GM18517 (cell line): ENCODE data around the gene LBHD2.
"Not testable (repeated sequence)": the region's sequence is repeated elsewhere in the genome, so short reads cannot be mapped to it uniquely, and the experiment has no call there.

ENCODE experiments used
- ATAC-seq: cut with Tn5 transposase; IDR thresholded peaks from one replicate; pipeline ENCODE4 v1.9.1; 2021; ENCODE audit warnings: mild to moderate bottlenecking, moderate library complexity; ENCODE audit not compliant: unreplicated experiment

The LBHD2 gene

DNA sequence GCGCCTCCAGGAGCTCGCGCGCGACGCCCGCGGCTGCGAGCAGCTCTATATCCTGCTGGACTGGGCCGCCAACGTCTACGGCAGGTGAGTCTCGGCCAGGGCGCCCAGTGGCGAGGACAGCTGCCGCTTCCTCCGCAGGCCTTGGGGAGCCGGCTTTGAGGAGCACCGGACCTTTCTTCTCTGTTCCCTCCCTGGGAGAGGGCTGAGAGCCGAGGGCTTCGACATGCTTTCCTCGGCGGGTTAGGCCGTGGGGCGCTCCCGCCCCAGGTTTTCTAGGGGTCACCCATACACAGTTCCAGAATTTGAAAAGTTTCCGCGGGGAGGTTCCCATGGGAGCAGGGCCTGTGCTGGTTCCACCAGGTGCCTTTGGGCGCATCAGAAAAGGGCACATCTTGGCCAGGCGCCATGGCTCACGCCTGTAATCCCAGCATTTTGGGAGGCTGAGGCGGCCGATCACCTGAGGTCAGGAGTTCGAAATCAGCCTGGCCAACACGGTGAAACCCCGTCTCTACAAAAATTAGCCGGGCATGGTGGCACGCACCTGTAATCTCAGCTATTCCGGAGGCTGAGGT, 18.8 kb downstream of the LBHD2 start:
- ATAC-seq, result no peak

DNA sequence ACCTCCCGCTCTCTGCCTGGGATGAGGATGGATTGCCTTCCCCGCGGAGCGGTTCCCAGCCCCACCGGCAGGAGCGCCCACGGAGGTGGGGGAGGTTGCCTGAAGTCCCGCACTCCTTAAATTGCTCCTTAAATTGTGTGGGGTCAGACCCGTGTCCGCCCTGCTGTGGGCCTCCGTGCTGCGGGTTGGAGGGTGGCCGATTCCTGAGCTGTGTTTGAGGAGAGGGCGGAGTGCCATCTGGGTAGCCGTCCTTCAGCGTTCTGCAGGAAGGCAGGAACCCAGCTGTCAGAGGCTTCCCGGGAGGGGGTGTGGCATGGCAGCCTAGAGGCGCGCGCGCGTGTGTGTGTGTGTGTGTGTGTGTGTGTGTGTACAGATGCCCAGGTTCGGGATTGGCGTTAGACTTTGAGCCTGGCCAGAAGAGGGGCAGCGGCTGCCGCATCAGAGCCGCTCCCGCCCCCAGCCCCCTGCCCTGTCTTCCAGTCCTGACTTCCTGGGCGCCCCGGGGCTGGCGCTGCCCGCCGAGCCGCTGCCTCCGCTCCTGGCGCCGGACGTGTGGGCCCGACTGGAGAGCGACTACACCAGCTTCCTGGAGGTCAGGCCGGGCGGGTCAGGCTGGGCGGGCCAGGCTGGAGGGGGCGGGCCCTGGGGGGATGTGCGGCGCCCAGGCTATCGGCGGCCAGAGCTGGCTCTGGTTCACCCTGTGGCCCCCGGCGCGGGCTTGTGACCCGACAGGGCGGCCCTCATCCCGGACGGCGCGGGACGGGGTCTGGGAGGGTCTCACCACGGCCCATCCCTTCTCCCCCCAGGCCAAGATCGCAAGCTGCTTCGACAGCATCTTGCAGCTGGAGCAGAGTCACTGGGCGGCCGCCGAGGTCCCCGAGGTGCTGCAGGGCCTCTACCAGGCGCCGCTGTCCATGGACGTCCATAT, 19.7 kb downstream of the LBHD2 start:
- no peak for ATAC-seq

DNA sequence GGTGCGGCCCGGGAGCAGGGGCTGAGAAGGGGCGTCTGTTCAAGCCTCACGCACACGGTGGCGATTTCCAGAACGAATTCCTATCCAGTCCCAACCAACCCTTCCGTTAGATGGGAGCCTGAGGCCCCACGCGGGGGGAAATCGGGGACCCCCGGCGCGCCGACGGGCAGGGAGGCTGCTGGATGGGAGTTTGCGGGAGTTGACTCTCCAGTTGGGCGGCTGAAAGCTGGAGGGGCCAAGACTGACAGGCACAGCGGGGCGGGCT, 20.3 kb downstream of the LBHD2 start:
- no peak for ATAC-seq

DNA sequence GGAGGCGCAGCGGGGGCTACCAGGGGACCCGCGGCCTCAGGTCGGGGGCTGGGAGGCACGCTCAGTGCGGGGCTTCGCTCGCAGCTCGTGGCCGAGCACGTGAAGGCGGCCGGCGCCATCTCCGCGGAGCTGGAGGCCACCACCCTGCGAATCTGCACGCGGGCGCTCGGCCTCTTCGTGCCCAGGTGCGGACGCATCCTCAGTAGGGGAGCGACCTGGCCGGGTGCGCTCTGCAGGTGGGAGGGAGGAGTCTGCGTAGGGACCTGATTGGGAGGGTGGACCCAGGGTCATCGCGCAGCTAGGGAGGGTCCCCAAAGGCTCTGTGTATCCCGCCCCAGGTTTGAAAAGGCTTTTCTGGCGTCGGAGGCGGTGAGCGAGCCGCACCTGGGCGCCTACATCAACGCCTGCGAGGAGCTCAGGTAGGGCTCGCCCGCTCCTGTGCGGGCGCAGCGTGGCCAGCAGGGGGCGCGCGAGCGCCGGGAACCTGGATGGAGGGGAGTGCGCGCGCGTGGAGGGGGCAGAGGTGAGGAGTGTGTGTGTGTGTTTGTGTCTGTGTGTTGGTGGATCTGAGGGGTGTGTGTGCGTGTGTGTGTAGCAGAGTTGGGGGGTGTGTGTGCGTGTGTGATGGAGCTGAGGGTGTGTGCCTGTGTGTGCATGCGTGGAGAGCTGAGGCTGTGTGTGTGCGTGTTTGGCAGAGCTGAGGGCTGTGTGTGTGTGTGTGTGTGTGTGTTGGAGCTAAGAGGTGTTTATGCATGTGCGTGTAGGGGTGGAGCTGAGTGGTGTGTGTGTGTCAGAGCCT, 20.8 kb downstream of the LBHD2 start:
- no peak for ATAC-seq

DNA sequence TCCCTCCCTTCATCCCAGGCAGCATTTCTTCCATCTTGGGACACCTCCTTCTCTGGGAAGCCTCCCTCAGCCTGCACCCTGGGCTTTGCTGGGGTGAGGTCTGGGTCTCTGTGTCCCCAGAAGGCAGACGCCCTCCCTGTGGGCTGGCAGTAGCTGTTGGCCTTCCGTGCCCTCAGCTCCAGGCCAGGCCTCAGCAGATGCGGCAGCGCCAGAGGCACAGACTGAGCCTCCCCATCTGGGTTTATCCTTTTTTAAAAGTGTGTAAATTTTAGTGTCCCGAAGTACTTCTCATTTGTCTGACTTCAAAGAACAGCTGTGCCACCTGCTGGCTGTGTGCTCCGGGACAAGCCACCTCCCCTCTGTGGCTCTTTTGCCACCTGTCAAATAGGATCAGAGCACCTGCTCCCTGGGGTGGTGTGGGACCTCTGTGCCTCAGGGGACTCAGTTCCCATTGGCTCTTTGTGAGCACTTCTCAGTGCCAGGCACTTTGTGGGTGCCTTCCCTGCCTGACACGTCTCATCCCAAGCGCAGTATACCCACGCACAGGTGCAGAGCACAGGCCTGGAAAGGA, 21.7 kb downstream of the LBHD2 start:
- ATAC-seq, result no peak

DNA sequence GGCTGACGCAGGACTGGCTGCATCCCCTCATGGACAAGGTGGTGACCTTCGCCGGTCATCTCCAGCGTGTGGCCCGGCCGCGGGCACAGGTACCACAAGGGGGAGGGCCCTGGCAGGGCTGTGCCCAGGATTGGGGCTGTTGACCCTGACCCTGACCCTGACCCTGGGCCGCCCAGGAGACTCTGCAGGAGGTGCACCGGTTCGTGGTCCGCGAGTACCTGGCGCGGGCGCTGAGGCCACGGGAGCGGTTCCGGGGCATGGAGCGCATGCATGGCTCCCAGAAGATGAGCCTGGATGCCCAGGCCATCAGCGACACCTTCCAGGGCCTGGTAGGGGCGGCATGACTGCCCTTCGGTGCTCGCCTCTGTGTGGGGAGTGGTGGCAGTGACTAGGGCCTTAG, 23.4 kb downstream of the LBHD2 start:
- no peak for ATAC-seq

DNA sequence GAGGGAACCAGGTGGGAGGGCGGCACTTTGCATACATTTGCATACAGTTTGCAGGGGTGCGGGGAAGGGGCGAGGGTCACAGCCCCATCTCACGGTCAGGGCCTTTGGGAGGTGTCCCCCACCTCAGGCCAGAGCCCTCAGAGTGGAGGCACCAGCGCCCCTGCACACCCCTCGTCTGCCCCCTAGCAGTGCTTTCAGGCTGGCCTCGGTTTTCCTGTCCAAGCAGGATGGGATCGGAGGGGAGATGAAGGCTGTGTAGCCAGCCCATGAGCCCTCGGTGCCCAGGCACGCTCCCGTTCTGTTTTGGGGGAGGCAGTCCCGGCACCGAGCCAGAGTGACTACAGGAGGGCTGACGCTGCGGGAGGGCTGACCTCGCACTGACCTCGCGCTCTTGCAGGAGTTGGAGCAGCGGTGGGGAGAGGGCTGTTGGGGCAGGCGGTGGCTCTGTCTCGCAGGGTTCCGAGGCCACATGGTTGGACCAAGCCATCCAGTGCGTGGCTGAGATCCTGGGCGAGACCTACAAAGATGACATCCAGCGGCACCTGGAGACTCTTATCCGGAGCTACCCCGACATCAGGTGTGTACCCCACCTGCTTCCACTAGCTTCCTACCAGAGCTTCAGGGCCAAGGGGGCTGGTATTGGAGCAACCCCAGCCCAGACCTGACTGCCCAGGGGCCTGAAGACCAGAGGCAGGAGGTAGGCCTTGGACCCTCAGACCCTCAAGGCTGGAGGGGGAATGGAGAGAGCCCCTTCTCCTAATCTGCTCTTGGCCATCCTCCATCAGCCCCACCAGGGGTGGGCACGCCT, 24.1 kb downstream of the LBHD2 start:
- ATAC-seq, result no peak

DNA sequence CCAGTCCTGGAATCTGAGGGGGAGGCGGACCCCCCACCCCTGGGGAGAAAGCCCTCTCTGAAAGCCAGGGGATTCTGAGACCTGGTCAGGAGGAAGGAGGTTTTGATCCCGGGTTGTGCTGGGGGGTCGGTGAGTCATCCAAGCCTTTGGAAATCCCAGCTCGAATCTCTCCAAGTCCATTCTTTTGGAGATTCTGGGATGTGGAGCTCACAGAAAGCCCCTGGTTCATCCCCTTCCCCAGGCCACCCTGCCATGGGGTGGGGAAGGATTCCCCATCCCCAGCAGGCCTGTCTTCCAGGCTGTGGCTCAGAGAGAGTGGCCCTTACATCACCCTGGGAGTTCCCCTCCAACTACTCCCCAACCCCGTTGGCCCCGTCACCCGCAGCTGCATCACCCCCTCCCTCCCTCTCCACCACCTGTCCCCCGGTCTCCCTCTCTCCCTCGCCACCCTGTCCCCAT, 24.8 kb downstream of the LBHD2 start:
- ATAC-seq, result no peak

DNA sequence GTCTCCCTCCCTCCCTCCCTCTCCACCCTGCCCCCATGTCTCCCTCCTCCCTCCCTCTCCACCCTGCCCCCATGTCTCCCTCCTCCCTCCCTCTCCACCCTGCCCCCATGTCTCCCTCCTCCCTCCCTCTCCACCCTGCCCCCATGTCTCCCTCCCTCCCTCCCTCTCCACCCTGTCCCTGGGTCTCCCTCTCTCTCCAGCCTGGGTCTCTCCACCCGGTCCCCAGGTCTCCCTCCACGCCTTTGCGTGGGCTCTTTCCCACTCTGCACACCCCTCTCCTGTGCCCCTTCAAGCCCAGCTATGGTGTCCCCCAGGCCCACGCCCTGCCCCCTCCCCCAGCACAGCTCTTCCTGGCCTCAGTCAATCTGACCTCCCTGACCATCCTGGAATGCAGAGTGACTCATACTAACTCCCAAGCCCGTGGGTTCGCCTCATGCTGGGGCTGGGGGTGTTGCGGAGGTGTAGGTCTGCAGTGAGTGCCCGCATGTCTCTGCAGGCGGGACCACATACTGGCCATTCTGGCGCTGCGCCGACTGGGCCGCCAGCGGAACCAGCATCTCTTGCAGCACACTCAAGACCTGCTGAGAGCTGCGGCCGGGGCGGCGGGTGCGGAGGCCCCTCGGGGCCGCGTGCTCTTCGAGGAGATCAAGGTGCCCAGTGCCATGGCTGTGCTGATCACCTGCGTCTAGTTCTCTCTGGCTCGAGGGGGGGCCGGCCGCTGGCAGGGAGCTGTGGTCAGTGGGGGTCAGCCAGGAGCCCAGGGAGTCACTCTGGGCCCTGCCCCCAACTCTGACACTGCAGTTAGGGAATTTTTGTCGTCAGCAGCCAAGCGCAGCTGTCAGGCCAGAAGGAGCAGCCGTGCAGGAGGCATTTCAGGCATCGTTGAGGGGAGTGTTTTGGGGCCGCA, 25.8 kb downstream of the LBHD2 start:
- no peak for ATAC-seq

DNA sequence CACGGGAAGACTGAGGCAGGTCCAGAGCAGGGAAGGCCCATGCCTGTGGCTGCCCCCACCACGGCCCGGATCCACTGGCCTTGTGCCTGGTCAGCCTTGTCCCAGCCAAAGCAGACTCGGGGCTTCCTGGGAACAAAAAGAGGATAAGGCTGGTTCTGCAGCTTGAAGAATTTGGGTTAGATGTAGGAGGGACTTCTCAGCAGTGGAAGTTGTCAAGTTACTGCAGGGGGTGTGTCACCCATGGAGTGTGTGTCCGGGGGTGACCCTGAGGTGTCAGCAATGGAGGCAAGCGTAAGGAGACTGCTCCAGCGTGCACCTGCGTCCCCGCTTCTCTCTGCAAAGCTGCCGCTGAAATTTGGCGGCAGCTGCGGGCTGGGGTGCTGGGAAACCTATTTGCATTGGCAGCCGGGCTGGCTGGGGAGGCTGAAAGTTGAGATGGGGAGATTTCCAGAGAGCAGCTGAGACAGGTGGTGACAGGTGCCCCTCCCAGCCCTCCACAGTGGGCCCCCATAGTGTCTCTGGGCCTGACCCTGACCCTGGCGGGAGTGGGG, 26.7 kb downstream of the LBHD2 start:
- ATAC-seq, result no peak

DNA sequence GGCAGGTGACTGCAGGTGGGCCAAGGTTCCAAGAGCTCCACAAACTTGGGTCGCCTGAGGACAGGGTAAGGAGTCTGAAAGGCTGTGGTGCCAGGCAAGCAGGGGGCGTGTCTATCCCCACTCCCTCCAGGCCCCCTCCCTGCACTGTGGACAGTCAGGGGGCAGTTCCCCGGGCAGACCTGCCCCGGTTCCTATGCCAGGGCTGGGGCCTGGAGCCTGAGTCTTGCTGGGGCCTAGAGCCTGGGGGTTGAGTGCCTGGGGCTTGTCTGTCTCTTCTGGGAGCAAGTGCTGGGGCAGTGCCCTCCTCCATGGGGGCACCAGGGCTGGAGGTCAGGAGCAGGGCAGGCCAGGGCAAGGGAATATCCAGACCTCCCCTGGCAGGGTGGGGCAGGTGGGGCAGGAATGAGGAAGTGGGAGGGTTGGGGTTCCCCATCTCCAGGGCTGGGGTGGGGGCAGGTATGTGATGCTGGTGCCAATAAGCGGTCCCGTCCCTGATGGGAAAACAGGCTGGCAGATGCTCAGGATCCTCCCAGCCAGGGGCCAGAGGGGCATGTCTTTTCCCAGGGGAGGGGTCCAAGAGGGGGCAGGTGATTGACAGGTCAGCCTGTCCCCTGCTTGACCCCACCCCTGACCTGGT, 27.3 kb downstream of the LBHD2 start:
- no peak for ATAC-seq

DNA sequence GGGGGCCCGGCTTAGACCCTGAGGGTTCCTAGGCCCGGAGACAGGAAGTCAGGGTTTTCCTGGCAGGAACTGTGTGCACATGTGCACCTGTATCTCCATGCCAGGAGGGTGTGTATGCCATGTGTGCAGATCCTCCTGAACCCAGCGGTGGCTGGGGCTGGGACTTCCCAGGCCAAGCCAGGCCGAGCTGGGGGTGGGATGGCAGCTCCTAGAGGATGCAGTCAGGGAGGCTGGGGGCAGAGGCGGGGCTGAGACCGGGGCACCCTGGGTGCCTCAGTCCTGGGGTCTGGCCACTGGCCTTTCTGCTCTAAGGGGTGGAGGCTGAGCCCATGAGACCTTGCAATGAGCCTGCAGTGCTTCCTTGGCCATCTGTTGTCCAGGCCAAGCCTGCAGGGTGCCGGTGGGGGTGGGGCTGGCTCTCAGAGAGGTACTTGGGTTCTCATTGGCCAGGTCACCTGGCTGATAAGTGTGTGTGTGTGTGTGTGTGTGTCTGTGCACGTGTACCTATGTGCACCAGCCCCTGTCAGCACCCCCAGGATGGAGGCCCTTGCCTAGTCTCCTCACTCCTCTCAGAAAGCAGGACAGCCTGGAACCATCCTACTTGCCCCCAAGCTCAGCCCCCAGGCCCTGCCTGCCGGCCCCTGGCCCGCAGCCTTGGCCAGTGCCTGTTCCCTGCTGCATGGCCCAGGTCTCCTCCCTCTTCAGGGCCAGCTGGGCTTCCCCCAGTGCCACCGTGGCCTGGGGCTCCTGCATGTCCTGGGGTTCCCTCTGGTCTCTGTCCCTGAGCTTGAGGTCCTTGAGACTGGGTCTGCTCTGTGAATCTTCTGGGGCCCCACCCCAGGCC, 28.6 kb downstream of the LBHD2 start:
- ATAC-seq, result no peak

DNA sequence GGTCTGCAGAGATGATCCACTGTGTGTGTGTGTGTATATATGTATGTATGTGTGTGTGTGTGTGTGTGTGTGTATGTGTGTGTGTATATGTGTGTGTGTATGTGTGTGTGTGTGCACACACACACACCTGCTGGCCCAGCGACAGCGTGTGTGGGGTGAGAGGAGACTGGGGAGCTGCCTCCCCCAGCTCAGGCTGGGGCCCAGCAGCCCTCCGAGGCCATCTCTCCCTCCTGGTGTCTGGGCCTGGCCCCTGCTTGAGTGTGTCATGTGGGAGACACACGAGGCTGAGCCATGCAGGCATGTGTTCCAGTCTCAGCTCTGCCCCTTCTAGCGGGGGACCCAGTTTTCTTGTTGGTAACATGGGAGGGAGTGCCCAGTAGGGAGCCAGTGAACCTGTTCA, 29.3 kb downstream of the LBHD2 start:
- no peak for ATAC-seq

DNA sequence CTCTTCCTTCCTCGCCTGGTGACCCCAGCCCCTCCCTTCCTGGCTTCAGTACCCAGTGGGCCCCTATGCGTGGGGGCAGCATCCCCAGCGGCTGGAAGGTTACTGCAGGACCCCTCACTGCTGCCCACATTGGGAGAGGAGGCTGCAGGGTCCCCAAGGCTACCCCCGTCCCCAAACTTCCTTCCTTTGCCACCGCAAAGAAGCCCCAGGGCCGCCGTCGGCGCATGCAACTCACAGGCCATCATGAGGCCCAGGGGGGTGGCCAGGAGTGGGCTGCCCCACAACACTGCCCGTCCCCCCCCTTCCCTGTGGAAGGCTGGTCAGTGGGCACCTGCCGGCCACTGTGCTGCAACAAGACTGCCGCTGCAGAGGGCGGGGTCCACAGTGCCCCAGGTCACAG, 29.8 kb downstream of the LBHD2 start:
- no peak for ATAC-seq

DNA sequence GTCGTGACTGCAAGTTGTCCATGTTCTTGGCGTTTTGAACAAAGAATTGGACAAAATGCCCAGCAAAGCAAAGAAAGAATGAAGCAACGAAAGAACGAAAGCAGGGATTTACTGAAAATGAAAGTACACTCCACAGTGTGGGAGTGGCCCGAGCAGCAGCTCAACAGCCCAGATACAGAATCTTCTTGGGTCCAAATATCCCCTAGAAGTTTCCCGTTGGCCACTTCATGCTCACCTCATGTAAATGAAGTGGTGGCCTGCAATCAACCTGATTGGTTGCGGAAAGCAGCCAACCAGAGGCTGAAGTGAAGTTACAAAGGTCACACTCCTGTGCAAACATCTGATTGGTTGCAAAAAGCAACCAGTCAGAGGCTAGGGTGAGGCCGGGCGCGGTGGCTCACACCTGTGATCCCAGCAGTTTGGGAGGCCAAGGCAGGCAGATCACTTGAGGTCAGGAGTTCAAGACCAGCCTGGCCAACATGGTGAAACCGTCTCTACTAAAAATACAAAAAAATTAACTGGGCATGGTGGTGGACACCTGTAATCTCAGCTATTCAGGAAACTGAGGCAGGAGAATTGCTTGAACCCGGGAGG, 31.2 kb downstream of the LBHD2 start:
- not testable (repeated sequence) for ATAC-seq

DNA sequence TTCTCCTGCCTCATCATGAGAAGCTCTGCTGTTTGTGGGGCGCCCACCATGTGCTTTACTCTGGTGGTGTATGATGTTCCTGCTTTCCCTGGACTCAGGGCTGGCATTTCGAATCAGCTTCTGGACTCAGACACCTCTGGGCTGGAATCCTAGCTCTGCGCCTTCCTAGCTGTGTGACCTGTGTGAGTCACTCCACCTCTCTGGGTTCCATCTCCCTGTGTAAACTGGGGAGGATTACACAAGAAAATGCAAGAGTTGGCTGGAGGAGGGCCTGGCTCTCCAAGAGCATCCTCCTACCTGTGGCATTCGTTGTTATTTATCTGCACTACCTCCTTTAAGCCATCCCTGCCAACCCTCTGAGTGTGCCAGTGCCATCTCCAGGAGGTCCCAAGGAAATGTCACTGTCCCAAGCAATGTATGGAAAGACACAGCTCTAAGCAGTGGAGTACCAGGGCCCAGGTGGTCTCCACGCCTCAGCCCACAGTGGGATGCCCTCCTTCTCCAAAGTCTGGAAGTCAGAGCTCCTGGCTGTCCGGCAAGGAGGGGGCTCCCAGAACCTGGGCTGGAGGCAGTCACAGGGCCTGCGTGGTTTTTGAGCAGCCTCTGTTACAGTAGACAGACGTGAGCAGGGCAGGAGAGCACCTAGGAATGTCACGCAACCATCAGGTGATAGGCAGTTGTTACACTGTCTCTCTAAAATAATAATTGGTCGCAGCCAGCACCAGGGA, 32.0 kb downstream of the LBHD2 start:
- ATAC-seq, result no peak

DNA sequence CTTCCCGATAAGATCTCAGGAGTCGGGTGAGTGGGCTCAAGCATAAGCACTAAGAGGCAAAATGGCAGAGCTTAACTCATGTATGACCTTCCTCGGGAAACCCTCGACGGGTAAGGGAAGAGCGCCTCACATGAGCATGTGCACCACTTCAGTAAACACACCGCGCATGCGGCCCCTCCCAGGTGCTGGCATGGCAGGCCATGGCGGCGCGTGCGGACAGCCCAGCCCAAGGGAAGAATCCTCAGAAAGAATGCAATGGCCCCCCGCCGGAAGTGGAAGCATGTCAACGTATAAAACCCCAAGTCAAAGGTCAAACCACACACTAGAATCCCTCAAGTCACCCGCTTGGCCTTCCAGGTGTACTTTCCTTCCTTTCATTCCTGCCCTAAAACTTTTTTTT, 32.6 kb downstream of the LBHD2 start:
- no peak for ATAC-seq
